Astrocyte (in vitro differentiated cells and primary cell): Measurements from ENCODE around the gene LZTFL1.

Experiments used
- EZH2 ChIP-seq: IDR thresholded peaks from 2 replicates; pipeline ENCODE4 v1.6.1; 2012; ENCODE audit warnings: mild to moderate bottlenecking, low read length, inconsistent platforms; ENCODE audit not compliant: insufficient read depth
- TF ChIP-seq, protein P1 (sequence below): IDR thresholded peaks from 2 replicates; pipeline ENCODE4 v1.5.1; 2011; ENCODE audit warnings: low read depth, mild to moderate bottlenecking, inconsistent platforms, low read length, moderate library complexity; ENCODE audit not compliant: insufficient read depth

DNA sequence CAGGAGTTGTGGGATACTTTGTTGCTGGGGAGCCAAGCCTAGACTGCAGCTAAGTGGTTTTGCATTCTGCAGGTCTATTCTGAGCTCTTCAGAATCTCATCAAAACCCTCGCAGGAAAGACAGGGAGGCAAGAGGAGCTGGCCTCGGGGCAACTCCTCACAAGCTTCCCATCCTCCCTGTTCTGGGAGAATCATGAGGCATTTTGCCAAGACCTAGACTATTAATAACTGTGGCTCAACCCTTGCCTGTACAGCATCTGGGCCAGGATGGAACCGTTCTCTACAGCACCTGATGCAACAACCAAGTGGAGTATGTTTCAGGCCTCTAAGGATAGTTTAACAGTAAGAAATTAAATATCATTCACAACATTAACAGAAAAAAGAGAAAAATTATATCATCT lies 25.4 kb downstream of the LZTFL1 start:
- TF ChIP-seq, protein P1, sequence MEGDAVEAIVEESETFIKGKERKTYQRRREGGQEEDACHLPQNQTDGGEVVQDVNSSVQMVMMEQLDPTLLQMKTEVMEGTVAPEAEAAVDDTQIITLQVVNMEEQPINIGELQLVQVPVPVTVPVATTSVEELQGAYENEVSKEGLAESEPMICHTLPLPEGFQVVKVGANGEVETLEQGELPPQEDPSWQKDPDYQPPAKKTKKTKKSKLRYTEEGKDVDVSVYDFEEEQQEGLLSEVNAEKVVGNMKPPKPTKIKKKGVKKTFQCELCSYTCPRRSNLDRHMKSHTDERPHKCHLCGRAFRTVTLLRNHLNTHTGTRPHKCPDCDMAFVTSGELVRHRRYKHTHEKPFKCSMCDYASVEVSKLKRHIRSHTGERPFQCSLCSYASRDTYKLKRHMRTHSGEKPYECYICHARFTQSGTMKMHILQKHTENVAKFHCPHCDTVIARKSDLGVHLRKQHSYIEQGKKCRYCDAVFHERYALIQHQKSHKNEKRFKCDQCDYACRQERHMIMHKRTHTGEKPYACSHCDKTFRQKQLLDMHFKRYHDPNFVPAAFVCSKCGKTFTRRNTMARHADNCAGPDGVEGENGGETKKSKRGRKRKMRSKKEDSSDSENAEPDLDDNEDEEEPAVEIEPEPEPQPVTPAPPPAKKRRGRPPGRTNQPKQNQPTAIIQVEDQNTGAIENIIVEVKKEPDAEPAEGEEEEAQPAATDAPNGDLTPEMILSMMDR = no peak
- TF ChIP-seq EZH2 = no peak
